ENCODE results near the gene HMGN3.

HMGN3 gene

GRCh38 chr6:79193971-79194370 lies 40.5 kb downstream of the HMGN3 start:
- TF ChIP-seq FOXP2 (optimal IDR thresholded peaks at IDR 0.05; ENCODE audit: borderline replicate concordance, extremely low read depth, extremely low read length, insufficient read depth), result no peak

GRCh38 chr6:79189760-79190350 lies 44.6 kb downstream of the HMGN3 start:
- TF ChIP-seq FOXP2 (optimal IDR thresholded peaks at IDR 0.05; ENCODE audit: borderline replicate concordance, extremely low read depth, extremely low read length, insufficient read depth) (no peak), SIN3A (IDR thresholded peaks at IDR 0.05; ENCODE audit: borderline replicate concordance, insufficient read depth, low read length) (no peak), POLR2AphosphoS5 (IDR thresholded peaks at IDR 0.05; ENCODE audit: low read depth, low read length) (no peak), REST (IDR thresholded peaks at IDR 0.05; ENCODE audit: insufficient read depth in 1 of 2, low read depth in 2 of 2, low read length in 2 of 2) (no peak), TAF1 (IDR thresholded peaks at IDR 0.05; ENCODE audit: borderline replicate concordance, insufficient read depth, low read length) (no peak)

GRCh38 chr6:79188885-79189480 lies 45.5 kb downstream of the HMGN3 start:
- TF ChIP-seq REST (IDR thresholded peaks at IDR 0.05; ENCODE audit: insufficient read depth in 1 of 2, low read depth in 2 of 2, low read length in 2 of 2) (no peak), SIN3A (IDR thresholded peaks at IDR 0.05; ENCODE audit: borderline replicate concordance, insufficient read depth, low read length) (no peak), FOXP2 (optimal IDR thresholded peaks at IDR 0.05; ENCODE audit: borderline replicate concordance, extremely low read depth, extremely low read length, insufficient read depth) (no peak), POLR2AphosphoS5 (IDR thresholded peaks at IDR 0.05; ENCODE audit: low read depth, low read length) (no peak), TAF1 (IDR thresholded peaks at IDR 0.05; ENCODE audit: borderline replicate concordance, insufficient read depth, low read length) (no peak)

- no peak for TF ChIP-seq TAF1 (IDR thresholded peaks at IDR 0.05; ENCODE audit: borderline replicate concordance, insufficient read depth, low read length)
- TF ChIP-seq REST (IDR thresholded peaks at IDR 0.05; ENCODE audit: insufficient read depth in 1 of 2, low read depth in 2 of 2, low read length in 2 of 2), result no peak
- no peak for TF ChIP-seq POLR2AphosphoS5 (IDR thresholded peaks at IDR 0.05; ENCODE audit: low read depth, low read length)
- TF ChIP-seq SIN3A (IDR thresholded peaks at IDR 0.05; ENCODE audit: borderline replicate concordance, insufficient read depth, low read length), result no peak
- no peak for TF ChIP-seq FOXP2 (optimal IDR thresholded peaks at IDR 0.05; ENCODE audit: borderline replicate concordance, extremely low read depth, extremely low read length, insufficient read depth)
Measured at GRCh38 chr6:79188107-79188506, 46.4 kb downstream of the HMGN3 start.

- TF ChIP-seq FOXP2 (optimal IDR thresholded peaks at IDR 0.05; ENCODE audit: borderline replicate concordance, extremely low read depth, extremely low read length, insufficient read depth), result no peak
- no peak for TF ChIP-seq TAF1 (IDR thresholded peaks at IDR 0.05; ENCODE audit: borderline replicate concordance, insufficient read depth, low read length)
- TF ChIP-seq REST (IDR thresholded peaks at IDR 0.05; ENCODE audit: insufficient read depth in 1 of 2, low read depth in 2 of 2, low read length in 2 of 2), result no peak
- no peak for TF ChIP-seq SIN3A (IDR thresholded peaks at IDR 0.05; ENCODE audit: borderline replicate concordance, insufficient read depth, low read length)
- no peak for TF ChIP-seq POLR2AphosphoS5 (IDR thresholded peaks at IDR 0.05; ENCODE audit: low read depth, low read length)
Measured at GRCh38 chr6:79186564-79186963, 47.9 kb downstream of the HMGN3 start.
